NCI-H446 (cell line): Measurements from ENCODE around the gene NEDD4.
"Not testable (repeated sequence)": the region's sequence is repeated elsewhere in the genome, so short reads cannot be mapped to it uniquely, and the experiment has no call there.

ENCODE experiments used
- DNase-seq, 2 experiments: peaks; one replicate each; lab custom pipeline; 2025; lab: John Stamatoyannopoulos, UW

Gene NEDD4

GRCh38 chr15:55893852-55894251, 99.6 kb downstream of the NEDD4 start:
- no peak for DNase-seq

GRCh38 chr15:55891196-55891595, 102.2 kb downstream of the NEDD4 start:
- no peak for DNase-seq

DNA sequence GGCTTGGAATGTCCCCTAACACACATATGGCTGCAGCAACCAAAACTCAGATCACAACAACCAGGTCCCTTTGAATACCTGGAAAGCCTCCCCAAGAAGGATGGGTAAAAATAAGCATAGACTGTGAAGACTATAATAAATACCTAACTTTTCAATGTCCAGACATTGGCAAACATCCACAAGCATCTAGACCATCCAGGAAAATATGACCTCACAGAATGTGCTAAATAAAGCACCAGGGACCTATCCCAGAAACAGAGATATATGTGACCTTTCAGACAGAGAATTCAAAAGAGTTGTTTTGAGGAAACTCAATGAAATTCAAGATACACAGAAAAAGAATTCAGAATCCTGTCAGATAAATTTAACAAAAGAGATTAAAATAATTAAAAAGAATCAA, 109.2 kb downstream of the NEDD4 start:
- DNase-seq, result no peak

DNA sequence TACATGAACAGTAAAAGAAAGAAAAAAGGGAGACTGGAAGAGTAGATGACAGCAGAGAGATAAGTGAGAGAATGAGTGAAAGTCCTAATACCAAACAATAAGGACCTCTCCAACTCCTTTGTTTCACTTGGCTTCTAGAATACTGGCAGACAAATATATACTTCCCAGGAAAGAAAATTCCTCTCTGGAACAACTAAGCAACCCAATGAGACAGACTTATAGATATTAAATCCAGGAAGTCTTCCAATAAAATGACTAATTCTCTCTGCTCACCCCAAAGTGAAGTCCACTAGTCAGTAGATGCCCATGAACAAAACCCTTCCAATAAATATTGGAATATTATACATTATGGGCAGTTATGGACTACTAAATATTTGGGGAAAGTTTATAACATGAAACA, 114.2 kb downstream of the NEDD4 start:
- DNase-seq, result no peak

DNA sequence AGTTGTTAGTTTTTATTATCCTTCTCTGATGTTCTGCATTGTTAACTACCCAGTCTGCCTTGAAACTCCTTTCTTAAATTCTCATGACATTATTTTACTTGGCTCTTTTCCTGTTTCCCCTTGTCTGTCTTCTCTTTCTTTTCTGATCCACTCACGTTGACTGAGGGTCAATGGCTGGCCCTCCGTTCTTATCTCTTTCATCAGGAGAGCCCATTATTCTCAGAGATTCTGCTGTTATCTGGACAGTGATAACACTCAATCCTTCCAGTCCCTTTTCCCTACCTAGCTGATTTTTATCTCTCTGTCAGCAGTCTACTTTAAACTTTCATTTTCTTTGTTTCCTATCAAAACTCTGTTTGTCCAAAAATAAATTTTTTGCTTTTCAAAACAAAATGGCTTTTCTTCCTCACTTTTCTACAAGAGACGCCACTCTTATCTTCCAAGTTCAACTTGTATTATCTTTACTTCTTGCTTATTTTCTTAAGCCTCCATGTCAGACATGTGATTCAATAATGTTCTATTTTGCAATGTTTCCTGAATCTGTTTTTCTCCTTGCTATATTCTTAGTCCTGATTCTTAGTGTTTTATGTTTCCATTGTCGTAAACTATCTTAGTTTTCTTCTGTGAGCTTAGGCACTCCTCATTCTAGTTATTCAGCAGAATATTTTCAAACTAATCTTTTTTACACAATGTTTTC, 120.2 kb downstream of the NEDD4 start:
- no peak for DNase-seq

GRCh38 chr15:55872471-55872870, 120.9 kb downstream of the NEDD4 start:
- no peak for DNase-seq

DNA sequence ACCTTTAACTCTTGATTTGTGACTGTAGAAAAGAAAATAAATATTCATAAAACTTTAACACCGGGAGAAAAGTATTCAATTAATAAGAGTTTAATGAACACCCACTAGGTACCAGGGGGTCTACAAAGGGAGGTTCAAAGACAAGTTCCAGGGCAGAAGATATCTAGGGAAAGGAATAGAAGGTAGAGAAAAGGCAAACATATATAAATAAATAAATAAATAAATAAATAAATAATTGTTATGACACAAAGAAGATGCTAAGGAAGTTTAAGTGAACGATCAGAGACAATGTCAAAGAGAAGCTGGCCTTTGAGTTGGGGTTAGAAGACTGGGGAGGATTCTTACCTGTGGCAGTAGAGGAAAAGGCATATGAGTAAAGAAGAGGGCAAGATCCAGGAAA, 123.8 kb downstream of the NEDD4 start:
- DNase-seq, result no peak

GRCh38 chr15:55868707-55869106, 124.7 kb downstream of the NEDD4 start:
- no peak for DNase-seq

DNA sequence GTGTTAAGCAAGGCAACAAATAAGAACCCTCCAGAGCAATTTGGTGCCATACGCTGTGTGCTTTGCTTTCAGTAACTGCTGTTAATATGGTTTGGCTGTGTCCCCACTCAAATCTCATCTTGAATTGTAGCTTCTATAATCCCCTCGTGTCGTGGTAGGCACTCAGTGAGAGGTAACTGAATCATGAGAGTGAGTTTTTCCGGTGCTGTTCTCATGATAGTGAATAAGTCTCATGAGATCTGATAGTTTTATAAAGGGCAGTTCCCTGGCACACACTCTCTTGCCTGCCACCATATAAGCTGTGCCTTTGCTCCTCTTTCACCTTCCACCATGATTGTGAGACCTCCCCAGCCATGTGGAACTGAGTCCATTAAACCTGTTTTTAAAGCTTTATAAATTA, 125.1 kb downstream of the NEDD4 start:
- DNase-seq, result not testable (repeated sequence)

GRCh38 chr15:55863911-55864310, 129.5 kb downstream of the NEDD4 start:
- DNase-seq, result no peak

DNA sequence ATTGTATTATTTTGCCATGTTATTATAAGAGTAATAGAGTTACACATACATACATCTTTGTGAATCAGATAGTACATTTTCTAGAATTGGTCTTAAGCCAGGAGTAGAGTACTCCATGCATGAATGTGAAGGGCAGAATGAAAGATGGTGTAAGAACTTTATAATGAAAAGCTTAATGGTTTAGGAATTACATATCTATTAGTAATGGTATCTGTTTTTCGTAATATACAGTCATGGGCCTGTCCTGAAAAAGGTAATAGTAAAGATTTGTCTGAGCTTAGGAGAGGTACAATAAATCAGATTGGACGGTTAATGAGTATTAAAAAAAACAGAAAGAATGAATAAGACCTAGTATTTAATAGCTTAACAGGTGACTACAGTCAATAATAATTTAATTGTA, 132.3 kb downstream of the NEDD4 start:
- no peak for DNase-seq

- DNase-seq, result no peak
Observed at GRCh38 chr15:55860468-55860867, 132.9 kb downstream of the NEDD4 start.

DNA sequence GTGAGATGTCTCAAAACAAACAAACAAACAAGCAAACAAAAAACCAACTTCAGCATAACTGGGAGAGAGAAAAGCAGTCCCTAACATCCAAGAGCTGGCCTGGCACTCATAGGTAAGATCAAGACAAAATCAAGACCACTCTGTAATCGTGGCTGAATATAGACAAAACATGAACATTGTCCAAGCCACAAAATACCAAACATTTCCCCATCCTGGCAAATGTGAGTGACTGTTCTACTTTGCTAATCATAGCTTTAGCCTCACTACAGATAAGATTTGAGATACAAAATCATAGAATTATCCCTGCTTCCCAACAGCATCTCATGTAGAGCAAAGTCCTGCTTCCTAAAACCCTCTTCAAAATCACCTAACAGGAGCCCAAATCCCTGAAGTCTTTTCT, 133.7 kb downstream of the NEDD4 start:
- DNase-seq, result no peak

DNA sequence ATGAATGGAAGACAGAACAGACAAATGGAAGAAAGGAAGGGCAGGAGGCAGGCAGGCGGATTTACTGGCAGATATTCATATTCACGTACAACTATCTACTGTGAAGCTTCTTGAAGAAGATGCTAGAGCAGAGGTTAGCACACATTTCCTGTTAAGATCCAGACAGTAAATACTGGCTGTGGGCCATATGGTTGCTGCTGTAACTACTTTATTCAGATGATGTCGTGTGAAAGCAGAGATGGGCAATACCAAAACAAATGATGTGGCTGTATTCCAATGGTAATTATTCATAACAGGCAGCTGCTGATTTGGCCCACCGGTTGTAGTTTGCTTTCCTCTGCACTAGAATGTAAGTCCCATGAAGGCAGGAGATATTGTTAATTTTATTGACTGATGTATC, 134.8 kb downstream of the NEDD4 start:
- DNase-seq, result no peak

- no peak for DNase-seq
Observed at GRCh38 chr15:55856506-55857164, 136.8 kb downstream of the NEDD4 start.

DNA sequence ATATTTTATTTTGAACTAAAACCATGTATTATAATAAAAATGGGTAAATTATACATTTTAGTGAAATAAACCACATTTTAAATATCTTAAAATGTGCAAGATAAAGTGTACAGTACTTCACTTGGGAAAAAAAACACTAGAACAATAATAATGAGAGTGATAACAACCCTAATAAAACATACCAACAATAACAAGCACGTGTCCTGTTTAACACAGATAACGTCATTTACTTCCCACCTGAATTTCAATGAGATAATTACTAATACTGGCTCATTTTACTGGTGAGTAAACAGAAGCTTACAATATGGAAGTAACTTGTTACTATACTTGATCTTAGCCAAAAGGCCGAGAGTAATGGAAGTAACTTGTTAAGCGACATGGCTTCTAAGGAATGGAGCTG, 140.3 kb downstream of the NEDD4 start:
- DNase-seq, result no peak

GRCh38 chr15:55846116-55846707, 147.2 kb downstream of the NEDD4 start:
- DNase-seq, result peak; percentile 31 to 79

DNA sequence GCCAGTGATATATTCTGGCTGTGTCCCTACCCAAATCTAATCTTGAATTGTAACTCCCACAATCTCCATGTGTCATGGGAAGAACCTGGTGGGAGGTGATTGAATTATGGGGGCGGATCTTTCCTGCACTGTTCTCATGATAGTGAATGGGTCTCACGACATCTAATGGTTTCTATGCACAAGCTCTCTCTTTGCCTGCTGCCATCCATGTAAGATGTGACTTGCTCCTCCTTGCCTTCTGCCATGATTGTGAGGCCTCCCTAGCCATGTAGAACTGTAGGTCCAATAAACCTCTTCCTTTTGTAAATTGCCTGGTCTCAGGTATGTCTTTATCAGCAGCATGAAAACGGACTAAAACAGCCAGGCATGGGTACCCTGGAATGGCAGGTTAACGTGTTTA, 150.5 kb downstream of the NEDD4 start:
- not testable (repeated sequence) for DNase-seq

DNA sequence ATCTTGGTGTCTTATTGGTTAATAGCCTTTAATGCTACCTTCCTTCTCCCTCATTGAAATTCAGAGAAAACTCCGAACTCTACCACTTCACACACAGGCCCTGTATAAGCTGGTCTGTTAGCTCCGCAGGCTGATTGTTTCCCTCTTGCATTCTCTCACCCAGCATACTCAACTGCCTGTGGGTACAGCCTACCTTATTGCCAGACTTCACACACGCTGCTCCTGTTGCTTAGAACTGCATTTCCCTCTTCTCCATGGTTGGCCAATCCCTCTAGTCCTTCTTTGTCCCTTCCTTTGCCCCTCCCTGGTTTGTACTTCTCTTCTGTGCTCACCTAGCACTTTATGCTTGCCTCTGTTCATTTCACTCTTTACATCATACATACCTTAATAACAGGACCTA, 157.5 kb downstream of the NEDD4 start:
- no peak for DNase-seq

GRCh38 chr15:55834331-55834730, 159.1 kb downstream of the NEDD4 start:
- no peak for DNase-seq

GRCh38 chr15:55829826-55830225, 163.6 kb downstream of the NEDD4 start:
- DNase-seq, result no peak

GRCh38 chr15:55827955-55828354, 165.5 kb downstream of the NEDD4 start:
- DNase-seq, result no peak

GRCh38 chr15:55827204-55827603, 166.2 kb downstream of the NEDD4 start:
- DNase-seq, result no peak
